NCI-H526 (cell line): ENCODE measurements around the gene CHST14.
"Not testable (repeated sequence)": the region's sequence is repeated elsewhere in the genome, so short reads cannot be mapped to it uniquely, and the experiment has no call there.

Experiments used
- DNase-seq, 2 experiments: peaks; one replicate each; lab custom pipeline; 2025; lab: John Stamatoyannopoulos, UW

The CHST14 gene

DNA sequence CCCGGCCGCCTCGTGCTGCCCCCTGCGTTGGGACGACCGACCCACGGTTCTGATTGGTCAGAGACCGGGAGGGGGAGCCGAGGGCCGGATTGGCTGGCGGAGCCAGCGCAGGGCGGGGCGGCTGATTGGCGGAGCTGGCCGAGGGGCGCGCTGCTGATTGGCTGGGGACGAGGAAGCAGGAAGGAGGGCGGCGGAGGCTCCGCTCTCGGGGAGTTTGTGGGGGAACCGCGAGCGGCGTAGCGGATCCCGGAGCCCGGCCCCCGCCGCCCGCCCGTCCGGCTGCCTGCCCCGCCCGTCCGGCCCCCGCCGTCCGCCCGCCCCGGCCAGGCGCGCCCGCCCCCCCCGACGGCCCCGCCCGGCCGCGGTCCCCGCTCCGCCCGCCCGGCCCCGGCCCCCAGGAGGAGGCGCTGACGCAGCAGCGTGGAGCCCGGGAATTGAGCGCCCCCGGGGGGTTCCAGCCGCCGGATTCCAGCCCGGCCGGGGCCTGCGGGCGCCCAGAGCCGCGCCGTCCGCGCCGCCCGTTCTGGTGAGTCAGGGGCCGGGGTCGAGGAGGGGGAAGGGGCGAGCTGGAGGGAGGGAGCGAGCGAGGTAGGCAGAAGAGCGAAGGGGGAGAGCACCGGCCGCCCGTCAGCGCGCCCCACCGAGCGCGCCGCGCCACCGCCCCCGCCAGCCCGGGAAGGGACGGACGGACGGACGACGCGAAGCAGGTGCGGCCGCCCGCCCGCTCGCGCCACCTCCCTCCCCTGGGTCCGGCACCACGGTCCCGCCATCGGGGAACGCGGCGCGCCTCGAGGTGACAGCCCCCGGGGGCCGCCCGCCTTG is 29.8 kb upstream of the CHST14 start, which contains the start of gene BAHD1:
Gene BAHD1 (plus strand): TSS at position 211 of the 822 bp plus-strand sequence. CDS start 17,512 bp downstream, outside the sequence.
- DNase-seq = peak; percentile 69 to 97

DNA sequence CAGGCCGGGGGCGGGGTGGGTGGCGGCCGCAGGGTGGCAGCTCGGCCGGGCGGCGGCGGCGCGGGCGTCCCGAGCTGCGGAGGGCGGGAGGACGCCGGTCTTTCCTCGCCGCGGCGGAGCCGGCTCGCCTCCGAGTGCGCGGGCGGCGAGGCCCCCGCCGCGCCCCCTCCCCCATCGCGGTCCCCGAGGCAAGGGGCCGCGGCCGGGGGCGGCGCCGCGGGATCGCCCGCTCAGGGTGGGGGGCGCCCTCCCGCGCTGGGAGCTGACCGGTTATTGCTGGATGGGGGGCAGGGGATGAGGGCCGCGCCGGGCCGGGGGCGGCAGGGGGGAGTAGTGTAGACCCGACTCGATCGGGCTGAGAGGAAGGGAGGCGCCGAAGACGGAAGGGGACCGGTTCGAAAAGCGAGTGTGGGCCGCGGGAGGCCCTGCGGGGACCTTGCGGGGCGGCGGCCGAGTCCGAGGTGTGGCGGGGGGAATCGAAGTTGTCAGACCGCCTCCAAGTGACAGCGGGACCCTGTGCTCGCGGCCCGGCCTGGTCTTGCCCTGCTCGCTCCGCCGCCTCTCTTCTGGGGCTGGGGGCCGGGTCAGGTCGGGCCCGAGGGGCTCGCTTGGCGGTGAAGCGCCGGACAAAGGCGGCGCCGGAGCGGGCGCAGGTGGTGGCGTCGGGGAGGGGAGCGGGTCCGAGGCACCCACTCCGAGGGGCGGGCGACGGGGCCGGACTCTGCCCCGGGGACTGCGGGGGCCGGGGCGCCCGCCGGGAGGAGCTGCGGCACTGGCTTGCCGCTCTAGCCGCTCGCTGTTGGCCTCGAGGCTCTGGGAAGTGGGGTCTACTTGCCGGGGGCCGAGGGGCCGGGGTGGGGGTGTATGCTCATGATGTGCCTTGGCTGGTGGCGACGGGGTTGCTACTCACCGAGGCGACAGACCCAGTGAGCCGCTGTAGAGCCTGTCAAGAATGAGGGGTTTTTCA is 28.9 kb upstream of the CHST14 start:
- peak in 1 of 2 experiments; percentile 67 for DNase-seq

DNA sequence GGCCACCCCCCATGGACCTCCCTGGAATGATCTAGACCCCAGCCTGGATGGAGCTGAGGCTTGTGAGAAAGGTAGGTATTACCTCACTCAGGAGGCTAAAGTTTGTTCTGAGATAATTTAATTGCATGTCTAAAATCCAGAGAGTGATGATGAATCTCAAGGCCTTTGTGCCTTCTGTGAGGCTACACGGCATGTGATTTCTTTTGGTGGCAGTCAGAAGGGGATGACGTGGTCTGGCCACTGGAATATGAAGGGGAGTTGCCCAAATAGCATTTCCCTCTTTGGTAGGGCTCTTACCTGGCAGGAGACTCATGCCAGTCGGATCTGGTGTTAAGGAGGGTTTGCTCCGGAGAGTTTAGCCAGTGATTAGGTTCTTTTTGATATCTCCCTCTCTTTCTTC is 27.5 kb upstream of the CHST14 start:
- no peak for DNase-seq

DNA sequence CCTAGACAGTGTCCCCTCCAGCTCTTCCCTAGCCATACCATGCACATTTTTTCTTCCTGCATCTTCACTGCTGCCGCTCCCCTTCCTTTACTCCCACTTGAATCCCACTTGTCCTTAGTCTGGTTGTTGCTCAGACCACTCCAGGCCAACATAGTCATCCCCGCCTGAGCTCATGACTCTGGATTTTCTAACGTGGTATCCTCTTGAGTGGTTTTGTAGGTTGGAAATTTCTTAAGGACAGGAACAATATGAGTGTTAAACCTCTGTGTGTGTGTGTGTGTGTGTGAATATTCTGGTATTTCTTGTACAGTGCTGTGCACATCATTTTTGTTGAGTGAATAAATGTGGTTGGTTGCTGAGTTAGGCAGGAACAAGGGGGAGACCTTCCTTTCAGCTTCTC is 26.9 kb upstream of the CHST14 start:
- no peak for DNase-seq

DNA sequence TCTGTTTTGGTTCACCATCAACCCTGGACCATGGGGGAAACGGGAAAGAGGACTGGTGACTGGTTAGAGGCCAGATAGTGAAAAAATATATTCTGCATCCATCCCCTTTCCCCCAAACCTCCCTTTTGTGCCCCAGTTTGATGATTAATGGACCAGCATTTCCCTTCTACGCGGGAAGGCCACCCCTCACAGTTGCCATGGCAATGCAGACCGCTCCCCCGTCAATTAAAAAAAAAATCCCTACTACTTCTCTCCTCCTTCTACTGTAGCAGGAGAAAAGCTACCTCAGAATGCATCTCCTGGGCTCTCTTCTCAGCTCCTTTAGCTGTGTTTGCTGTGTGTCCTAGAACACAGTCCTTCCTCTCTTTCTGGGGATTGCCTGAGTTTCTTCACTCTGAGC is 26.0 kb upstream of the CHST14 start:
- no peak for DNase-seq

DNA sequence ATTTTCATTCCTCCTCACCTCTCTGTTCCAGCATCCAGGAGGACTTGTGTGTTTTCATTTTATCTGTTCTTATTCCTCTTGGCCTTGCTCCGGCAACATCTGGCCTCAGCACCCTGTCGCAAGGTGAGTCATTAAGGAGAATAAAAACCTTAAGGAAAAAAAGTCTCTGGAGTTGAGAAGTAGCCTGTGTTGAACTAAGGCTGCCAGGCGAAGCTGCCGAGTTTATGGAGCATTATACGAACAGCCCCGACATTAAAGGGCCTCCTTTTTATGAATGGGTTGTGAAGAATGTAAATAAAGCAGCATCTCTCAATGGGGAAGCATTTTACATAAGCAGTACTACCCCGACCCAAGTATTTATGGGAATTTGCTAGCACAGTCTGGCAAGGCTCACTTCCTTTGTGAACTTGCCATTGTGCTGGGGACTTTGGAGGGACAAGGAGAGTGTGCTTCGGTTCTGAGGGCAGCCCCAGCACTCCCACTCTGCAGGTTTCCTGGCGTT is 25.3 kb upstream of the CHST14 start:
- peak in 1 of 2 experiments; percentile 43 for DNase-seq

DNA sequence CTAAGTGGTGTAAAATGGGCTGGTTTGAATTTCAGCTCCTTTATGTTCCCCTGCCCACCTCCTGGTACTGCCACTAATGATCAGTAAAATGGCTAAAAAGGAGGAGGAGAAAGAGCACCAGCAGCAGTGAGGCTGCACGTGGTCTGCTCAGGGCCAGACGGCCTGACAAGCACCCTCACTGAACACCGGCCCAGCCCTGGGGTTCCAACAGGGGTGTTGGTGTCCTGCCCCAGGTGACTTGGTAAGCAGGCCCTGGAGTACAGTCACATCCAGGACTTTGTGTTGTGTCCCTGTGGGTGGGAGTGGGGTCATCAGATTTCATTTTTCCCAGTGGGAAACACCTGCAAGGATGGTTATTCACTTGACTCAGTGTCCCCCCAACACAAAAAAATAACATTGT is 24.6 kb upstream of the CHST14 start:
- DNase-seq = no peak

DNA sequence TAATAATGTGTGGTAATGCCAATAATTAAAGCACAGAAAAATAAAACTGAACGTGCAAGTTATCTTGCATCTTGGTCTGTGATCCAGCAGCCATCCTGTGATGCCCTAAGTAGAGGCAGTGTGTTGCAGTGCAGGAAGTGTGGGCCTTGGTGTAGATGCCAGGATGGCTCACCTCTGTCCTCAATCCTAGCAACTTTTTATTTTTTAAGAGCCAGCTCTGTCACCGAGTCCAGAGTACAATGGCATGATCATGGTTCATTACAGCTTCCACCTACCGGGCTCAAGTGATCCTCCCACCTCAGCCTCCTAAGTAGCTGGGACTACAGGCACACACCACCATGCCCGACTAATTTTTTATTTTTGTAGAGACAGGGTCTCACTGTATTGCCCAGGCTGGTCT is 22.4 kb upstream of the CHST14 start:
- DNase-seq = no peak

DNA sequence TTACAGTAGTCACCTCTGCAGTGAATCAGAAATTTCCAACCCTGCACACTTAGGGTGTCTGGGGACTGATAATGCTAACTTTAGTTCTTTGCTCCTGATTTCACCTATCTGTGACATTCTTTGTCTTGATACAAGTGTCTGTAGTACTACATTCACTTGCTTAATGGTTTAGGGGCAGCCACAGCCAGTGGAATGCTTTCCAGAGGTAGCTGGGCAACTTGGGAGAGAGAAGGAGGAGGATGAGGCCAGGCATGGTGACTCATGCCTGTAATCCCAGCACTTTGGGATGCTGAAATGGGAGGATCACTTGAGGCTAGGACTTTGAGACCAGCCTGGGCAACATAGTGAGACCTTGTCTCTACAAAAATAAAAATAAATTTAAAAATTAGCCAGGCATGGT is 21.5 kb upstream of the CHST14 start:
- DNase-seq = no peak

DNA sequence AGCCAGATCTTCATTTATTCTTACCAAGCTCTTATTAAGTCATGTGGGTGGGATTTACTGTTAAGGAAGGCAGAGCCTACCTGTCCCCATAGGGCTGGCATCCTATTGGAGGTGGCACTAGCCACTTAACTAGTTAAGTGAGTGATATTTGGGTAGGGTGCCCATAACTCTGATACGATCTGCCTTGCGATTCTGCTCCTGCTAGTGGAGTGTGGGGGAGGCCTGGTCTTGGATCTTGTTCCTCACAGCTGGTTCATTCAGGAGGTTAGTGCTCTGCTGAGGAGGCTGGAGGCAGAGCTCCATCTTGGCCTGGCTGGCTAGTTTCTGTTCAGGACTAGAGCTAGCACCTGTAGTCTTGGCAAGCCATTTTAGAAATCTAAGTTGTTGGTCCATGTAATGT is 20.7 kb upstream of the CHST14 start:
- DNase-seq = no peak

DNA sequence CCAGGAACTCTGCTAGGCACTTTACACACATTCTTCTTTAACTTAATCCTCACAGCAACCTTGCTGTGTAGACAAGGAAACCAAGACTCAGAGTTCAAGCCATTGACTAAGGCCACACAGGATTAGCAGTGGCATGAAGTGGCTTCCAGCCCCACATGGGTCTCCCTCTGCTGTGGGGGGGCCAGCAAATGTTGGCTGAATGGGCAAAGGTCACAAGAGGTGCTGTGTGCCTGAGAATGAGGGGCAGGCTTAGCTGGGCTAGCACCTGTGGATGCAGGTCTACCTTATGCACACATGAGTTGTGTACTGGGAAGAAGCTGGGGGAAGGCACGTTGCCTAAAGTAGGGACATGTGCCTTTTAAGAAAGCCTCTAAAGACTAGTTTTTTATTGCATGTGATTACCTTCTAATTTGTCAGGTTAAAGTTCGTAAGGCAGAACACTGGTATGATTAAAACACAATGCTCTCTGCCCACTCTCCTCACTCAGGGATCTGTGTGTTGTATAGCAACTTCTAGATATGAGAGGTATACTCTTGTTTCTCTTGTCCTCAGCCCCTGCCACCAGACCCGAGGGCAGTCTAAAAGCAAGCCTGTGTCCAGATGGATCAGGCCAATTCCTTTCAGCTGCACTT is 19.1 kb upstream of the CHST14 start:
- no peak for DNase-seq

DNA sequence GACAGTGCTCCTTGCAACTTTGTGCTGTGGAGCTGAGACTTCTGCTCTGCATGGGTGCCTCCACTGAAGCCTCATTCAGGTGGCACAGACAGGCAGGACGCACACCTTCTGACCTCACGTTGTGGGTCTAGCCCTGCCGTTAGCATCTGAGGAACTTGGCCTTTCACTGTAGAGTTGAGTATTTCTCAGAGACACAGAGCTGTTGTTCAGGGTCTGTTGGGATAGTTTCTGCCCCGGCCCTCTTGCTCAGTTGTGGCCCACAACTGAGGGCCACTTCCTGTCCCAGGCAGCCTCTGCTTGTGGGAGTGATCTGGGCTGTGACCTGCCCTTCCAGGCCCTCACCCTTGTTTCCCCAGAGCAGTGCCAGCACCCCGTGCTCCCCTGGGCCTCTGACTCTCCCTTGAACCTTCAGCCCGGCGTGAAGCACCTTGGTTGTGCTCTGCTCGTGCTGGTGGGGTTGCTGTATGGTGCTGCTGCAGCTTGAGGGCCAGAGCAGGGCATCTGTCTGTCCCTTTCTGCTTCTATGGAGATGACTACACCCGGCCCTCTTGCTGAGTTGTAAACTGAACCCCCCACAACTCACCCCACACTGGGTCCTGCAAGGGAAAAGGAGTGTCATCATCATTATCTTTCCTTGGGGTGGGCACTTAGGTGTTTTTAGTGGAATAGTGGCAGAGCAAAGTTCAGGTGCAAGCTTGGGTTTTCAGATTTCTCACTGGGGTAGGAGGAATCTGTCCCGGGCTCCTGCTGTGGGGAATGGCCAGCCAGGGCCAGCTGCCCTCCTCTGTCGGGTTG is 18.3 kb upstream of the CHST14 start:
- DNase-seq = no peak

DNA sequence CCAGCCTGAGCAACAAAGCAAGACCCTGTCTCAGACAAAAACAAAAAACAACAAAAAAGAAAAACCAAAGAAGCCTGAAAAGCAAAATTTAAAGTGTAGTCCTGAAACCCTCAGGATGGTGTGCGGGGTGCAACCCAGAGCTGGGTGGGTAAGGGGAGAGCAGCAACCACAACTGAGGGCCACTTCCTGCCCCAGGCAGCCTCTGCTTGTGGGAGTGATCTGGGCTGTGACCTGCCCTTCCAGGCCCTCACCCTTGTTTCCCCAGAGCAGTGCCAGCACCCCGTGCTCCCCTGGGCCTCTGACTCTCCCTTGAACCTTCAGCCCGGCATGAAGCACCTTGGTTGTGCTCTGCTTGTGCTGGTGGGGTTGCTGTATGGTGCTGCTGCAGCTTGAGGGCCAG is 16.8 kb upstream of the CHST14 start:
- not testable (repeated sequence) for DNase-seq

DNA sequence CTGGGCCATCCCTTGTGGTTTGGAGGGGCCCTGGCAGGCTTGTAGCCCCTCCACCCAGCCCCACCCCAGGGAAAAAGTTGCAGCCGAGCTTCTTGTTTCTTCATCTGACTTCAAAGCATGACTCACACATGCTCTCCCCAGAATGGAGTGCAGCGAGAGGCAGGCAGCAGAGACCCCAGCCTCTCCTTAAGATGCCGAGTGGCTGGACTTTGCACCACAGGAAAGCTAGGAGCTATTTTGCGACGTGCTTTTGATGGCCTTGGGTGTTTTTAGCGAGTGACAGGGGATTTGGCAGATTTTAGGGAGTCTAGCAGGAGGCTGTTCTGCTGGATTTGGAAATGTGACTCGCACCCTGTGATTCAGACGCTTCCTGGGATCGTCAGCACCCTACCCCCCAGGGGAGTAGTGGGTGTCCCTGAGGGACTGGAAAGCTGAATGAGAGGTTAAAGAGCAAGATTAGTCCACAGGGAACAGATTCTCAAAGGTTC is 15.8 kb upstream of the CHST14 start:
- DNase-seq = no peak

DNA sequence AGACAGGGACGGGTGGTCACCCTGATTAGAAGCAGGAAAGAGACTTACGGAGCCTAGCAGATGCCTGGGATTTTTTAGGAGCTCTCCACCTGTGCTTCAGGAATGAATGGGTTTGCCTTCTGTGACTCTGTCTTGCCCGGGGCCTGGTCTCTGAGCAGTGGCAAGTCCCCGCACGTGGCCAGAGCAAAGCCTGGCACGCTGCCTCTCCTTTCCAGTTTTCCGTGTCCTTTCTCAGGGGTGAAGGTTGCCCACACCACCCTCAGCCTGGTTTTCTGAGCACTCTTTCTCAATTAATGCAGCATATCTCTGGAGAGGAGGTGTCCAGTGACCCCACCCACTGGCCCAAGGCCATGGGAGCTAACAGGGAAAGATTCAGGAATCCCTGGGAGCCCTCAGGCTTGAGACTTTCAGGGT is 14.5 kb upstream of the CHST14 start:
- no peak for DNase-seq

DNA sequence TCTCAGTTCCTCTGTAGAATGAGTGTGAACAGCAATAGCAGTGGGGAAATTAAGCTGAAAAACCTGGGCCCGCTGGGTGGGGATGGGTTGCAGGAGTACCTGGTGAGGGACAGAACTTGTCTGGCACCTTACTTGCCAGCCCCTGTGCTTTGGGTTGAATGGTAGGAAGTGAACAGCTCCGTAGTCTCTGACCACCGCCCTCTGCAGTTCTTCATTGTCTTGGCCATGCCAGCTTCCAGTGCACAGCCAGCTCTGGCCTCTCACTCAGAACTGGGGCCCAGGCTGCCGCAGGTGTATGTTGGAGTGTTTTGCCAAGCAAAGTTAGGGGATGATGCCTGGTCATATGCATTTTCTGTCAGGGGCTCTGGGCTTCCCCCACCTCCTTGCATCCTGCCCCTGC is 14.0 kb upstream of the CHST14 start:
- DNase-seq = no peak

DNA sequence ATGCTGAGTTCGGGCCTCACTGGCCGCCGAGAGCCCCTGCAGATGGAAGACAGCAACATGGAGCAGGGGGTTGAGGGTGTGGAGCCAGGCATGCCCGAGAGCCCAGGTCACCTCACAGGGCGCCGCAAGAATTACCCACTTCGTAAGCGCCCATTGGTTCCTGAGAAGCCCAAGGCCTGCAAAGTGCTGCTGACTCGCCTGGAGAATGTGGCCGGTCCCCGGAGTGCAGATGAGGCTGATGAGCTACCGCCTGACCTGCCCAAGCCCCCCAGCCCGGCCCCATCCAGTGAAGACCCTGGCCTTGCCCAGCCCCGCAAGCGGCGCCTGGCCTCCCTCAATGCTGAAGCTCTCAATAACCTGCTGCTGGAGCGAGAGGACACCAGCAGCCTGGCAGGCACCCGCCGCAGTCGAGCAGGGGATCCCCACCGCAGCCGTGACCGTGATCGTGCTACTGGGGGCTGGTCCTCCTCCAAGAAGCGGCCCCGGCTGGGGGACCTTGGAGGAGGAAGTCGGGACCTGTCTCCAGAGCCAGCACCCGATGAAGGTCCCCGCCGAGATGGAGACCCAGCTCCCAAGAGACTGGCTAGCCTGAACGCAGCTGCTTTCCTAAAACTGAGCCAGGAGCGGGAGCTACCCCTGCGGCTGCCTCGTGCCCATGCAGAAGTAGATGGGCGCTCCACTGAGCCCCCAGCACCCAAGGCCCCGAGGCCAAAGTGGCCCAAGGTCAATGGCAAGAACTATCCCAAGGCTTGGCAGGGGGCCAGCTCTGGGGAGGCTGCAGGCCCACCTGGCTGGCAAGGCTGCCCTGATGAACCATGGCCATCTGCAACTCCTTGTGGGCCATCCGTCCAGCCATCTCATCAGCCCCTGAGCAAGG is 12.1 kb upstream of the CHST14 start:
- DNase-seq = no peak

DNA sequence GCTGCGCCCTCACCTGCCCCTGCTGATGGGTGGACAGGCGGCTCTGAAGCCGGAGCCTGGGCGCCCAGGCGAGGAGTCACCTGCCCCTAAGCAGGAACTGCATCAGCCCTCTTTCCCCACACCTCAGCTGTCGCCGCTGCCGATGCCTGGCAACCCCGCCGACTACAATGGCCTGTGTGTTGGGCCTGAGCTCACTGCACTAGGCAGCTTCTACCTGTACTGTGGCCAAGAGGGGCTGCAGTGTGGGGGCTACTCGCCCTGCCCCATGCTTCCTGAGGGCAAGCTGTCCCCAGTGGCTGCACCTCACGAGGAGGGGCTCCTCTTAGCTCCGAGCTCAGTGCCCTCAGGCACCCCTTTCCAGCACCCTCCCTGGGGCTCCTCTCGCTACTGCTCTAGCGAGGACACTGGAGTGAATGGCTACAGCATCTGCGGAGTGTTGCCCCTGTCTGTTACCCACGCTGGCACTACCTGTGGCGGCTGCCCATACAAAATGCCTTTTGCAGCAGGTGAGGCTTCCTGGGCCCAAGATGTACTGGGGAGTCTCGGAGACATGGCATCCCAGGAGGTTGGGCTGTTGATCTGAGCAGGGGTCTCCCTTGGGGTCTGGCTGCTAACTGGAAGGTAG is 11.3 kb upstream of the CHST14 start:
- no peak for DNase-seq

DNA sequence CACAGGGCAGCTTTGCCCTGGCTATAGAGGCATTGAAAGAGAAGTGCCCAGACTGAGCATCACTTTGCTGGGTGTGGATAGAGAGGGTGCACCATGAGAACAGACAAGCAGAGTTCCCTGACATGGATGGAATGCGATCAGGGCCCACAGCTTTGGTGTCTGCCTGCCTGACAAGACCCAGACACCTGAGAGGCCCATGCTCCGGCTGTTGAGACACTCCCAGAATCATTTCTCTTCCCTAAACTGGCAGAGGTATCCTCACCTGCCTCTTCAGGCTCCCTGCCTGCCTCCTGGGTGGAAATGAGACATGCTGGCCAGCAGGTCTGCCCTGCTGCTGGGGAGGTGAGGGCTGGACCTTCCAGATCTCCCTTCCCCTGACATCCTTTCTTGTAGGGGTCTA is 10.4 kb upstream of the CHST14 start:
- DNase-seq = no peak

DNA sequence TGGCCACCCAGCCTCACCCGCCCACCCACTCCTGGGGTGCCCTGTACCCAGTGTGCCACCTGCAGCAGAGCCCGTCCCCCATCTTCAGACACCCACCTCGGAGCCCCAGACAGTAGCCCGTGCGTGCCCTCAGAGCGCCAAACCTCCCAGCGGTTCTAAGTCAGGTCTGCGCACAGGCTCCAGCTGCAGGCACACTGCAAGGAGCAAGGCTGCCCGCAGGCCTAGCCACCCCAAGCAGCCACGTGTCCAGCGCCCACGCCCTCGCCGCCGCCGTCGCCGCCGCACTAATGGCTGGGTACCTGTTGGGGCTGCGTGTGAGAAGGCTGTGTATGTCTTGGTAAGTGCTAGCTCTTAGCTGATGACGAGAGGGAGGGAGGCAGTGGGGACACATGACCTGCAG is 8.8 kb upstream of the CHST14 start:
- DNase-seq = no peak
